Glutamatergic neuron (in vitro differentiated cells): ENCODE data around the gene SYNGR4. TPM values are rescaled to one million over a fixed set of nuclear protein-coding genes. Genes with fewer than 3 reads are reported as not detected.
A peak's percentile ranks its signal among the peaks of the same experiment; 100 is the strongest.
"Not testable (repeated sequence)": the region's sequence is repeated elsewhere in the genome, so short reads cannot be mapped to it uniquely, and the experiment has no call there.

Experiments
- DNase-seq: peaks from one replicate; pipeline ENCODE4 v3.0.0; 2022
- H3K27ac Mint-ChIP-seq: one replicate; pipeline ENCODE4 v1.8.0; 2020; ENCODE audit warnings: mild to moderate bottlenecking, mixed read lengths, inconsistent platforms; ENCODE audit not compliant: unreplicated experiment
- H3K27me3 Mint-ChIP-seq: one replicate; pipeline ENCODE4 v1.8.0; 2020; ENCODE audit warnings: mild to moderate bottlenecking, moderate library complexity, mixed read lengths, inconsistent platforms; ENCODE audit not compliant: unreplicated experiment
- H3K36me3 Mint-ChIP-seq: one replicate; pipeline ENCODE4 v1.8.0; 2020; ENCODE audit warnings: mild to moderate bottlenecking, mixed read lengths, inconsistent platforms; ENCODE audit not compliant: unreplicated experiment
- H3K4me1 Mint-ChIP-seq: one replicate; pipeline ENCODE4 v1.8.0; 2020; ENCODE audit warnings: mild to moderate bottlenecking, low read depth, mixed read lengths, inconsistent platforms; ENCODE audit not compliant: unreplicated experiment
- H3K4me3 Mint-ChIP-seq: one replicate; pipeline ENCODE4 v1.8.0; 2020; ENCODE audit warnings: mild to moderate bottlenecking, mixed read lengths, inconsistent platforms; ENCODE audit not compliant: unreplicated experiment
- H3K9me3 Mint-ChIP-seq: one replicate; pipeline ENCODE4 v1.8.0; 2020; ENCODE audit warnings: mild to moderate bottlenecking, moderate library complexity, mixed read lengths, inconsistent platforms; ENCODE audit not compliant: unreplicated experiment
- CTCF ChIP-seq: fragments of 200-600 bp; sonication (generic); IDR thresholded peaks from one replicate; pipeline ENCODE4 v1.5.0; 2021; ENCODE audit not compliant: partially characterized antibody, unreplicated experiment
- total RNA-seq: library from RNA; stranded (reverse); fragmentation: NEBNext Ultra II Directional; extraction: Animal tissue kit (Norgen Biotek cat#: 25700); gene quantifications from one replicate; pipeline ENCODE4 v1.2.1, GENCODE V29; 2021; ENCODE audit not compliant: unreplicated experiment

Gene SYNGR4
- total RNA-seq, 1 donor from 2014 or later = not detected

- Mint-ChIP-seq H3K36me3 (no peaks in the 10 kb centered on the region), H3K4me1 (peaks cover 8% of the 10 kb centered on the region), H3K4me3 (peak overlapping the region; percentile 99), H3K27ac (peak overlapping the region; percentile 89), H3K9me3 (no peaks in the 10 kb centered on the region), H3K27me3 (peaks cover 2% of the 10 kb centered on the region)
- peak; percentile 53 for TF ChIP-seq CTCF
- DNase-seq = peak; percentile 88
These were observed 26.3 kb downstream of the SYNGR4 start for GRCh38 chr19:48390188-48391099.

- H3K36me3 Mint-ChIP-seq = no peaks in the 10 kb centered on the region
These were observed 27.2 kb downstream of the SYNGR4 start, which contains the start of gene KDELR1 for GRCh38 chr19:48391100-48392005. Gene KDELR1 (minus strand): TSS chr19:48391551. CDS start chr19:48391358, 193 bp downstream.

GRCh38 chr19:48392006-48392344 lies 27.8 kb downstream of the SYNGR4 start:
- Mint-ChIP-seq H3K4me1 (peaks cover 12% of the 10 kb centered on the region), H3K4me3 (peak overlapping the region; percentile 99)
- not testable (repeated sequence) for H3K27ac Mint-ChIP-seq, DNase-seq, H3K9me3 Mint-ChIP-seq, H3K36me3 Mint-ChIP-seq, H3K27me3 Mint-ChIP-seq

More at GRCh38 chr19:48391100-48392005, 27.2 kb downstream of the SYNGR4 start, which contains the start of gene KDELR1:
- Mint-ChIP-seq H3K4me1 (peaks cover 8% of the 10 kb centered on the region), H3K27ac (peak within 1 kb of the TSS; percentile 89), H3K9me3 (no peaks in the 10 kb centered on the region), H3K27me3 (peaks cover 4% of the 10 kb centered on the region), H3K4me3 (peak within 1 kb of the TSS; percentile 99)
- TF ChIP-seq CTCF = peak; percentile 87
- peak; percentile 85 for DNase-seq

GRCh38 chr19:48392860-48393558 lies 28.8 kb downstream of the SYNGR4 start:
- H3K27me3 Mint-ChIP-seq = peaks cover 12% of the 10 kb centered on the region
- peak overlapping the region; percentile 74 for H3K4me3 Mint-ChIP-seq

More at GRCh38 chr19:48392860-48393558, 28.8 kb downstream of the SYNGR4 start:
- peak; percentile 51 for DNase-seq
- no peak for TF ChIP-seq CTCF
- no peaks in the 10 kb centered on the region for H3K36me3 Mint-ChIP-seq
- H3K4me1 Mint-ChIP-seq = peaks cover 21% of the 10 kb centered on the region
- H3K27ac Mint-ChIP-seq = peak overlapping the region; percentile 90
- H3K9me3 Mint-ChIP-seq = peaks cover 8% of the 10 kb centered on the region
